Hepatocyte (in vitro differentiated cells): ENCODE measurements around the gene ZSWIM3.
"Not testable (repeated sequence)": the region's sequence is repeated elsewhere in the genome, so short reads cannot be mapped to it uniquely, and the experiment has no call there.

Source experiments
- EZH2 ChIP-seq: fragments of 200-600 bp; sonication (generic); IDR thresholded peaks from 2 replicates; pipeline ENCODE4 v1.6.1; 2016; ENCODE audit warnings: antibody characterized with exemption, mild to moderate bottlenecking, borderline replicate concordance
- TF ChIP-seq, protein P1 (sequence below): fragments of 200-600 bp; sonication (generic); IDR thresholded peaks from 2 replicates; pipeline ENCODE4 v1.5.1; 2016; ENCODE audit warnings: antibody characterized with exemption, mild to moderate bottlenecking; ENCODE audit not compliant: poor library complexity

- TF ChIP-seq, protein P1, sequence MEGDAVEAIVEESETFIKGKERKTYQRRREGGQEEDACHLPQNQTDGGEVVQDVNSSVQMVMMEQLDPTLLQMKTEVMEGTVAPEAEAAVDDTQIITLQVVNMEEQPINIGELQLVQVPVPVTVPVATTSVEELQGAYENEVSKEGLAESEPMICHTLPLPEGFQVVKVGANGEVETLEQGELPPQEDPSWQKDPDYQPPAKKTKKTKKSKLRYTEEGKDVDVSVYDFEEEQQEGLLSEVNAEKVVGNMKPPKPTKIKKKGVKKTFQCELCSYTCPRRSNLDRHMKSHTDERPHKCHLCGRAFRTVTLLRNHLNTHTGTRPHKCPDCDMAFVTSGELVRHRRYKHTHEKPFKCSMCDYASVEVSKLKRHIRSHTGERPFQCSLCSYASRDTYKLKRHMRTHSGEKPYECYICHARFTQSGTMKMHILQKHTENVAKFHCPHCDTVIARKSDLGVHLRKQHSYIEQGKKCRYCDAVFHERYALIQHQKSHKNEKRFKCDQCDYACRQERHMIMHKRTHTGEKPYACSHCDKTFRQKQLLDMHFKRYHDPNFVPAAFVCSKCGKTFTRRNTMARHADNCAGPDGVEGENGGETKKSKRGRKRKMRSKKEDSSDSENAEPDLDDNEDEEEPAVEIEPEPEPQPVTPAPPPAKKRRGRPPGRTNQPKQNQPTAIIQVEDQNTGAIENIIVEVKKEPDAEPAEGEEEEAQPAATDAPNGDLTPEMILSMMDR = not testable (repeated sequence)
- TF ChIP-seq EZH2 = not testable (repeated sequence)
Observed at GRCh38 chr20:45901332-45901731, 43.9 kb downstream of the ZSWIM3 start.
